A673 (cell line): ENCODE results near the gene KRCC1. TPM values are rescaled to one million over a fixed set of nuclear protein-coding genes. Genes with fewer than 3 reads are reported as not detected.
"Not testable (repeated sequence)": the region's sequence is repeated elsewhere in the genome, so short reads cannot be mapped to it uniquely, and the experiment has no call there.

ENCODE experiments used
- BruUV-seq: library from RNA; stranded (reverse); fragments of 400-500 nt; replicated peaks from 2 replicates; lab custom pipeline; 2021; lab: Mats Ljungman, UMichigan
- CTCF ChIA-PET: fragments of 300-600 bp; sonication (Branson Sonifier 250); formaldehyde crosslinking; loops from one replicate; lab custom pipeline; 2022; ENCODE audit warnings: antibody characterized with exemption; lab: Charles Lee
- POLR2A ChIA-PET: fragments of 300-600 bp; sonication (Branson Sonifier 250); formaldehyde crosslinking; loops from one replicate; lab custom pipeline; 2022; ENCODE audit warnings: antibody characterized with exemption; ENCODE audit not compliant: low non-redundant PET; lab: Charles Lee
- DNase-seq: peaks from one replicate; pipeline ENCODE4 v3.0.0-alpha.2; 2015; ENCODE audit warnings: low spot score
- H3K27ac ChIP-seq: fragments of 200-600 bp; sonication (generic); 2 replicates; pipeline ENCODE4 v1.5.1; 2016; ENCODE audit warnings: mixed run types, low read depth, mild to moderate bottlenecking, mixed read lengths, antibody characterized with exemption, low read length; ENCODE audit not compliant: poor library complexity, severe bottlenecking
- H3K27me3 ChIP-seq: fragments of 200-600 bp; sonication (generic); replicated peaks from 2 replicates; pipeline ENCODE4 v1.6.1; 2017; ENCODE audit warnings: mixed run types, low read depth, mild to moderate bottlenecking, mixed read lengths, antibody characterized with exemption, low read length; ENCODE audit not compliant: insufficient read depth, poor library complexity
- H3K36me3 ChIP-seq: fragments of 200-600 bp; sonication (generic); 2 replicates; pipeline ENCODE4 v1.6.1; 2016; ENCODE audit warnings: mixed run types, mild to moderate bottlenecking, mixed read lengths, antibody characterized with exemption, low read length; ENCODE audit not compliant: insufficient read depth, poor library complexity, severe bottlenecking
- H3K4me1 ChIP-seq: fragments of 200-600 bp; sonication (generic); 2 replicates; pipeline ENCODE4 v1.6.1; 2017; ENCODE audit warnings: mixed run types, mild to moderate bottlenecking, mixed read lengths, antibody characterized with exemption, low read length; ENCODE audit not compliant: insufficient read depth, poor library complexity, severe bottlenecking
- H3K4me3 ChIP-seq: fragments of 200-600 bp; sonication (generic); 2 replicates; pipeline ENCODE4 v1.5.1; 2016; ENCODE audit warnings: low read depth, mixed run types, mild to moderate bottlenecking, mixed read lengths, low read length; ENCODE audit not compliant: poor library complexity, severe bottlenecking
- H3K9me3 ChIP-seq: fragments of 200-600 bp; sonication (generic); 2 replicates; pipeline ENCODE4 v1.6.1; 2016; ENCODE audit warnings: mixed run types, low read depth, mild to moderate bottlenecking, mixed read lengths, antibody characterized with exemption, low read length; ENCODE audit not compliant: poor library complexity, severe bottlenecking
- EZH2 ChIP-seq: fragments of 200-600 bp; sonication (generic); IDR thresholded peaks from 2 replicates; pipeline ENCODE4 v1.6.1; 2017; ENCODE audit warnings: borderline replicate concordance, low read depth, mild to moderate bottlenecking, mixed read lengths, antibody characterized with exemption, low read length; ENCODE audit not compliant: poor library complexity, severe bottlenecking
- intact Hi-C: fragments of 100-400 bp; cut with micrococcal nuclease; formaldehyde crosslinking; loops from one replicate; pipeline ENCODE4 v1.10.0; 2022; ENCODE audit not compliant: unreplicated experiment
- total RNA-seq: library from RNA; stranded (reverse); gene quantifications from 2 replicates; pipeline ENCODE4 v1.2.3, GENCODE V29; 2021
- TF ChIP-seq, protein P1 (sequence below): fragments of 300-800, 200-600 bp; sonication (generic); conservative IDR thresholded peaks from 2 replicates; pipeline ENCODE4 v1.5.1; 2017; ENCODE audit warnings: low read depth, mild to moderate bottlenecking, antibody characterized with exemption, low read length, moderate library complexity, mixed read lengths

The KRCC1 gene
- total RNA-seq, 1 experiment from 2014 or later: 8.5 TPM

GRCh38 chr2:88049622-88050021 lies 6.0 kb downstream of the KRCC1 start:
- Histone ChIP-seq H3K36me3 (no peaks in the 10 kb centered on the region), H3K9me3 (no peaks in the 10 kb centered on the region), H3K27ac (no peak overlapping the region), H3K4me1 (peaks cover 18% of the 10 kb centered on the region), H3K27me3 (no peaks in the 10 kb centered on the region), H3K4me3 (no peak overlapping the region)
- TF ChIP-seq EZH2: no peak
- TF ChIP-seq, protein P1, sequence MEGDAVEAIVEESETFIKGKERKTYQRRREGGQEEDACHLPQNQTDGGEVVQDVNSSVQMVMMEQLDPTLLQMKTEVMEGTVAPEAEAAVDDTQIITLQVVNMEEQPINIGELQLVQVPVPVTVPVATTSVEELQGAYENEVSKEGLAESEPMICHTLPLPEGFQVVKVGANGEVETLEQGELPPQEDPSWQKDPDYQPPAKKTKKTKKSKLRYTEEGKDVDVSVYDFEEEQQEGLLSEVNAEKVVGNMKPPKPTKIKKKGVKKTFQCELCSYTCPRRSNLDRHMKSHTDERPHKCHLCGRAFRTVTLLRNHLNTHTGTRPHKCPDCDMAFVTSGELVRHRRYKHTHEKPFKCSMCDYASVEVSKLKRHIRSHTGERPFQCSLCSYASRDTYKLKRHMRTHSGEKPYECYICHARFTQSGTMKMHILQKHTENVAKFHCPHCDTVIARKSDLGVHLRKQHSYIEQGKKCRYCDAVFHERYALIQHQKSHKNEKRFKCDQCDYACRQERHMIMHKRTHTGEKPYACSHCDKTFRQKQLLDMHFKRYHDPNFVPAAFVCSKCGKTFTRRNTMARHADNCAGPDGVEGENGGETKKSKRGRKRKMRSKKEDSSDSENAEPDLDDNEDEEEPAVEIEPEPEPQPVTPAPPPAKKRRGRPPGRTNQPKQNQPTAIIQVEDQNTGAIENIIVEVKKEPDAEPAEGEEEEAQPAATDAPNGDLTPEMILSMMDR: no peak
- no TSS peak for BruUV-seq
- CTCF ChIA-PET: interaction anchor here (0.6 kb wide), 1 partner anchor 49 kb away, joined by 3 read pairs; no protein-coding TSS in a partner anchor
- POLR2A ChIA-PET: no interaction called here
- intact Hi-C loops: no loop called here
- DNase-seq: no peak

DNA sequence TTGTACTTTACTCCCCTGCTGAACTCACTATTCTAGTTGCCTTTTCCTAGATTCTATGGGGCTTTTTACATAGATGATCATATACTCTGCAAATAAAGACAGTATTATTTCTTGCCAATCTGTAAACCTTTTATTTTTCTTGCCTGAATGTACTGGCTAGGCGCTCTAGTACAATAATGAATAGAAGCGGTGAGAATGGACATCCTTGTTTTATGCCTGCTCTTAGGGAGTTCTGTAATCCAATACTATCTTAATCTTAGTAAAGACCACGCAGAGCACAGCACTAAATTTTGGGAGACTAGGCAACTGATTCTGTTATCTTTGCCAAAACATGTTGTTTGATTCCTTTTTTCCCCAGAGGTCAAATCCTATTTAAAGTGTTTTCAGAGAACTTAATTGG lies 7.0 kb downstream of the KRCC1 start:
- POLR2A ChIA-PET: no interaction called here
- no TSS peak for BruUV-seq
- H3K4me3 ChIP-seq: no peak overlapping the region
- H3K36me3 ChIP-seq: no peaks in the 10 kb centered on the region
- H3K9me3 ChIP-seq: no peaks in the 10 kb centered on the region
- TF ChIP-seq EZH2: no peak
- TF ChIP-seq, protein P1: no peak
- CTCF ChIA-PET: no interaction called here
- no peaks in the 10 kb centered on the region for H3K27me3 ChIP-seq
- peaks cover 7% of the 10 kb centered on the region for H3K4me1 ChIP-seq
- intact Hi-C loops: no loop called here
- no peak overlapping the region for H3K27ac ChIP-seq
- no peak for DNase-seq

GRCh38 chr2:88045561-88045960 lies 10.0 kb downstream of the KRCC1 start:
- H3K4me1 ChIP-seq, H3K27me3 ChIP-seq, H3K27ac ChIP-seq, BruUV-seq, H3K36me3 ChIP-seq, CTCF ChIA-PET, intact Hi-C loops, H3K4me3 ChIP-seq, H3K9me3 ChIP-seq, DNase-seq: not testable (repeated sequence)
- POLR2A ChIA-PET: interaction anchor here (0.7 kb wide), 1 partner anchor 12 kb away, joined by 9 read pairs; no protein-coding TSS in a partner anchor

GRCh38 chr2:88042476-88042875 lies 13.1 kb downstream of the KRCC1 start:
- CTCF ChIA-PET: interaction anchor here (0.6 kb wide), 1 partner anchor 89 kb away, joined by 9 read pairs; no protein-coding TSS in a partner anchor
- BruUV-seq: no TSS peak
- Histone ChIP-seq H3K4me1 (no peaks in the 10 kb centered on the region), H3K4me3 (no peak overlapping the region), H3K27ac (no peak overlapping the region), H3K27me3 (no peaks in the 10 kb centered on the region), H3K36me3 (no peaks in the 10 kb centered on the region), H3K9me3 (no peaks in the 10 kb centered on the region)
- no peak for DNase-seq
- intact Hi-C loops: loop anchor here (2.0 kb wide), 1 partner anchor 14 kb away; no protein-coding TSS in a partner anchor
- POLR2A ChIA-PET: no interaction called here
- TF ChIP-seq, protein P1: no peak
- no peak for TF ChIP-seq EZH2
